ENCODE data around the gene FOXG1.

GRCh38 chr14:28783664-28784063 is 17.1 kb downstream of the FOXG1 start:
- TF ChIP-seq OTX1 (CRISPR knock-in tag; IDR thresholded peaks at IDR 0.05), result no peak
- no peak for TF ChIP-seq ATF1 (CRISPR knock-in tag; IDR thresholded peaks at IDR 0.05)
- no peak for TF ChIP-seq ATF1 (tag; IDR thresholded peaks at IDR 0.05)
- no peak for TF ChIP-seq CCAR2 (IDR thresholded peaks at IDR 0.05; ENCODE audit: low read depth, low read length)
- no peak for TF ChIP-seq IRF1 (CRISPR knock-in tag; IDR thresholded peaks at IDR 0.05; ENCODE audit: borderline replicate concordance)
- no peak for TF ChIP-seq ZNF398 (CRISPR knock-in tag; IDR thresholded peaks at IDR 0.05)
- no peak for TF ChIP-seq UBTF (IDR thresholded peaks at IDR 0.05; ENCODE audit: borderline replicate concordance in 1 of 2, low read depth in 2 of 2, low read length in 2 of 2)
- TF ChIP-seq POLR2A (conservative IDR thresholded peaks at IDR 0.05), result no peak
- TF ChIP-seq BRF1 (IDR thresholded peaks at IDR 0.05; ENCODE audit: borderline replicate concordance, extremely low read depth, insufficient read length), result no peak
- no peak for TF ChIP-seq CTCF (IDR thresholded peaks at IDR 0.05 in 2 of 3, conservative IDR thresholded peaks at IDR 0.05 in 1 of 3; ENCODE audit: insufficient read depth in 2 of 3, low read depth in 1 of 3, low read length in 3 of 3)
- TF ChIP-seq EP300 (IDR thresholded peaks at IDR 0.05; ENCODE audit: low read length), result no peak
- TF ChIP-seq ZNF174 (CRISPR knock-in tag; IDR thresholded peaks at IDR 0.05), result no peak
- no peak for TF ChIP-seq ERF (CRISPR knock-in tag; IDR thresholded peaks at IDR 0.05)
